ENCODE results near the gene GALNT8. TPM values are rescaled to one million over a fixed set of nuclear protein-coding genes. Genes with fewer than 3 reads are reported as not detected.

The GALNT8 gene
- total RNA-seq, 1 donor from 2014 or later = 0.21 TPM

GRCh38 chr12:4723226-4723625, 3.0 kb downstream of the GALNT8 start:
- Mint-ChIP-seq H3K36me3 (ENCODE audit: unreplicated experiment) (no peaks in the 10 kb centered on the region), H3K27ac (ENCODE audit: unreplicated experiment) (no peak overlapping the region), H3K9me3 (ENCODE audit: unreplicated experiment) (no peaks in the 10 kb centered on the region), H3K27me3 (ENCODE audit: unreplicated experiment) (peaks cover 25% of the 10 kb centered on the region), H3K4me3 (ENCODE audit: unreplicated experiment) (no peak overlapping the region), H3K4me1 (ENCODE audit: unreplicated experiment) (no peaks in the 10 kb centered on the region)
- no peak for DNase-seq (ENCODE audit: extremely low spot score, unreplicated experiment)
- TF ChIP-seq CTCF (IDR thresholded peaks at IDR 0.05) = no peak

GRCh38 chr12:4725057-4725456, 4.9 kb downstream of the GALNT8 start:
- DNase-seq (ENCODE audit: extremely low spot score, unreplicated experiment) = no peak
- Mint-ChIP-seq H3K9me3 (ENCODE audit: unreplicated experiment) (no peaks in the 10 kb centered on the region), H3K27ac (ENCODE audit: unreplicated experiment) (no peak overlapping the region), H3K4me1 (ENCODE audit: unreplicated experiment) (no peaks in the 10 kb centered on the region), H3K27me3 (ENCODE audit: unreplicated experiment) (peaks cover 17% of the 10 kb centered on the region), H3K36me3 (ENCODE audit: unreplicated experiment) (no peaks in the 10 kb centered on the region), H3K4me3 (ENCODE audit: unreplicated experiment) (no peak overlapping the region)
- TF ChIP-seq CTCF (IDR thresholded peaks at IDR 0.05) = no peak

- peaks cover 9% of the 10 kb centered on the region for H3K27me3 Mint-ChIP-seq (ENCODE audit: unreplicated experiment)
- H3K4me1 Mint-ChIP-seq (ENCODE audit: unreplicated experiment) = no peaks in the 10 kb centered on the region
- no peak for DNase-seq (ENCODE audit: extremely low spot score, unreplicated experiment)
- H3K36me3 Mint-ChIP-seq (ENCODE audit: unreplicated experiment) = no peaks in the 10 kb centered on the region
- no peaks in the 10 kb centered on the region for H3K9me3 Mint-ChIP-seq (ENCODE audit: unreplicated experiment)
- H3K4me3 Mint-ChIP-seq (ENCODE audit: unreplicated experiment) = no peak overlapping the region
- H3K27ac Mint-ChIP-seq (ENCODE audit: unreplicated experiment) = no peak overlapping the region
- TF ChIP-seq CTCF (IDR thresholded peaks at IDR 0.05) = no peak
Measured at GRCh38 chr12:4734625-4735340, 14.6 kb downstream of the GALNT8 start.

- DNase-seq (ENCODE audit: extremely low spot score, unreplicated experiment) = no peak
- Mint-ChIP-seq H3K27me3 (ENCODE audit: unreplicated experiment) (peaks cover 6% of the 10 kb centered on the region), H3K9me3 (ENCODE audit: unreplicated experiment) (no peaks in the 10 kb centered on the region), H3K36me3 (ENCODE audit: unreplicated experiment) (no peaks in the 10 kb centered on the region), H3K4me1 (ENCODE audit: unreplicated experiment) (no peaks in the 10 kb centered on the region), H3K27ac (ENCODE audit: unreplicated experiment) (no peak overlapping the region), H3K4me3 (ENCODE audit: unreplicated experiment) (no peak overlapping the region)
- TF ChIP-seq CTCF (IDR thresholded peaks at IDR 0.05) = no peak
Measured at GRCh38 chr12:4736091-4736490, 15.9 kb downstream of the GALNT8 start.

GRCh38 chr12:4738541-4738940, 18.3 kb downstream of the GALNT8 start:
- Mint-ChIP-seq H3K36me3 (ENCODE audit: unreplicated experiment) (no peaks in the 10 kb centered on the region), H3K9me3 (ENCODE audit: unreplicated experiment) (no peaks in the 10 kb centered on the region), H3K4me3 (ENCODE audit: unreplicated experiment) (no peak overlapping the region), H3K27ac (ENCODE audit: unreplicated experiment) (no peak overlapping the region), H3K4me1 (ENCODE audit: unreplicated experiment) (no peaks in the 10 kb centered on the region), H3K27me3 (ENCODE audit: unreplicated experiment) (peaks cover 3% of the 10 kb centered on the region)
- no peak for TF ChIP-seq CTCF (IDR thresholded peaks at IDR 0.05)
- DNase-seq (ENCODE audit: extremely low spot score, unreplicated experiment) = no peak

Measured in osteocyte (in vitro differentiated cells).